HepG2 (cell line): ENCODE data around the gene POLRMT. TPM values are rescaled to one million over a fixed set of nuclear protein-coding genes. Genes with fewer than 3 reads are reported as not detected.
A peak's percentile ranks its signal among the peaks of the same experiment; 100 is the strongest.
"Not testable (repeated sequence)": the region's sequence is repeated elsewhere in the genome, so short reads cannot be mapped to it uniquely, and the experiment has no call there.

ENCODE experiments used
- ATAC-seq: fragments of 200-7000 bp; cut with Tn5 transposase; 3 replicates; pipeline ENCODE4 v1.9.1; 2020; ENCODE audit warnings: mild to moderate bottlenecking, moderate library complexity
- BruUV-seq: library from RNA; stranded (reverse); fragments of 400-500 nt; replicated peaks from 2 replicates; lab custom pipeline; 2021; lab: Mats Ljungman, UMichigan
- CTCF ChIA-PET: fragments of 300-600 bp; formaldehyde crosslinking; extraction: SDS; loops from one replicate; lab custom pipeline; 2021; ENCODE audit warnings: low total read pairs, inconsistent platforms, low intra/inter-chr PET ratio; lab: Yijun Ruan, JAX
- POLR2A ChIA-PET: fragments of 350-600 bp; sonication (Branson Sonifier 250); formaldehyde crosslinking; loops from one replicate; lab custom pipeline; 2020; ENCODE audit warnings: antibody characterized with exemption, inconsistent platforms; lab: Yijun Ruan, JAX
- DNase-seq: peaks from one replicate; pipeline ENCODE4 v3.0.0-alpha.2; 2015; ENCODE audit warnings: low spot score
- FAIRE-seq: peaks from 3 replicates; lab custom pipeline; 2011; peaks lifted over from hg19 to GRCh38; lab: Jason Lieb, UNC
- H2AFZ ChIP-seq: one replicate; pipeline ENCODE4 v1.6.1; 2011; ENCODE audit warnings: low read length, inconsistent platforms
- H3K27ac ChIP-seq: fragments of 300-600 bp; 3 replicates; pipeline ENCODE4 v1.8.0; 2011; ENCODE audit warnings: mixed run types, mild to moderate bottlenecking, mixed read lengths, low read length, inconsistent platforms; ENCODE audit not compliant: insufficient read depth; ENCODE audit errors: extremely low read length
- H3K27me3 ChIP-seq, 2 experiments: fragments of 200-600 bp in 1 of 2; 2 replicates in 1 of 2; 3 replicates in 1 of 2; pipeline versions ENCODE4 v1.6.0 to v1.8.0; 2011; ENCODE audit warnings: low read length in 2 of 2, mild to moderate bottlenecking in 2 of 2, moderate library complexity in 2 of 2, inconsistent platforms in 1 of 2; ENCODE audit not compliant: insufficient read depth in 2 of 2, control insufficient read depth in 1 of 2
- H3K36me3 ChIP-seq, 2 experiments: fragments of 200-600 bp in 1 of 2; replicated peaks in 1 of 2; 2 replicates in 1 of 2; 3 replicates in 1 of 2; pipeline versions ENCODE4 v1.5.1 to v1.8.0; 2011; ENCODE audit warnings: low read length in 2 of 2, inconsistent platforms in 1 of 2; ENCODE audit not compliant: insufficient read depth in 2 of 2, control insufficient read depth in 1 of 2
- H3K4me1 ChIP-seq: 2 replicates; pipeline ENCODE4 v1.5.1; 2012; ENCODE audit warnings: low read length, inconsistent platforms; ENCODE audit not compliant: insufficient read depth
- H3K4me2 ChIP-seq: 2 replicates; pipeline ENCODE4 v1.6.0; 2011; ENCODE audit warnings: low read depth, low read length, inconsistent platforms
- H3K4me3 ChIP-seq, 3 experiments: fragments of 200-600 bp in 1 of 3; sonication (generic), shearing (Covaris generic) in 1 of 3; replicated peaks in 1 of 3; 2 replicates each; pipeline ENCODE4 v1.5.1; 2011 to 2016; ENCODE audit warnings: low read length in 3 of 3, inconsistent platforms in 2 of 3, low read depth in 2 of 3, mild to moderate bottlenecking in 2 of 3, control low read depth in 1 of 3, mixed read lengths in 1 of 3; ENCODE audit not compliant: insufficient read depth in 1 of 3
- H3K79me2 ChIP-seq: one replicate; pipeline ENCODE4 v1.6.1; 2011; ENCODE audit warnings: low read length, inconsistent platforms; ENCODE audit not compliant: insufficient read depth
- H3K9ac ChIP-seq: 2 replicates; pipeline ENCODE4 v1.6.0; 2011; ENCODE audit warnings: mild to moderate bottlenecking, low read depth, low read length, inconsistent platforms; ENCODE audit not compliant: insufficient read depth
- H3K9me3 ChIP-seq: 2 replicates; pipeline ENCODE4 v1.5.1; 2012; ENCODE audit warnings: mild to moderate bottlenecking, low read length
- H4K20me1 ChIP-seq: 2 replicates; pipeline ENCODE4 v1.6.0; 2011; ENCODE audit warnings: inconsistent platforms, mild to moderate bottlenecking, low read length, moderate library complexity; ENCODE audit not compliant: insufficient read depth
- CTCF ChIP-seq: sonication (generic); formaldehyde crosslinking; IDR thresholded peaks from 2 replicates; pipeline ENCODE4 v1.5.0; 2020; ENCODE audit warnings: mild to moderate bottlenecking, missing genetic modification reagents, moderate library complexity
- HNRNPL ChIP-seq: fragments of 200-400 bp; formaldehyde crosslinking; IDR thresholded peaks from 2 replicates; pipeline ENCODE4 v1.6.1; 2017; ENCODE audit warnings: mild to moderate bottlenecking, low read depth, low read length
- ZBTB33 ChIP-seq: sonication (generic); formaldehyde crosslinking; IDR thresholded peaks from 2 replicates; pipeline ENCODE4 v1.4.0; 2020; ENCODE audit warnings: missing genetic modification reagents
- ZNF687 ChIP-seq: sonication (generic); formaldehyde crosslinking; IDR thresholded peaks from 2 replicates; pipeline ENCODE4 v1.5.1; 2020; ENCODE audit warnings: mild to moderate bottlenecking, missing genetic modification reagents, moderate library complexity
- WGBS: methylation state at CpG from one replicate; pipeline ENCODE4 v1.1.6; 2017; ENCODE audit warnings: low lambda C conversion rate; 5-methylcytosine and 5-hydroxymethylcytosine counted together
- in situ Hi-C: cut with HindIII; loops from 2 replicates; pipeline ENCODE4 v1.10.0; 2017; ENCODE audit warnings: low pct_unique_long_range_greater_than_20kb; ENCODE audit not compliant: extremely low pct_ligation_motif_present
- intact Hi-C: fragments of 100-400 bp; cut with micrococcal nuclease; formaldehyde crosslinking; loops from one replicate; pipeline ENCODE4 v1.10.0; 2022; ENCODE audit not compliant: unreplicated experiment
- polyA plus RNA-seq, 8 experiments: library from polyadenylated mRNA; depleted of rRNA in 3 of 8; stranded (reverse) in 7 of 8; unstranded in 1 of 8; fragments of >200 nt; fragmentation: Illumina TruSeq in 4 of 8; extraction: Trizol in 4 of 8; gene quantifications; 2 replicates each; pipeline versions ENCODE4 v1.2.1 to v1.2.3, GENCODE V29; 2011 to 2016; ENCODE audit warnings: low read depth in 4 of 8, missing spikeins in 1 of 8, mixed read lengths in 1 of 8; ENCODE audit not compliant: insufficient read depth in 1 of 8
- total RNA-seq, 5 experiments: library from RNA; depleted of rRNA; stranded (reverse); fragments of >200 nt; fragmentation: Illumina TruSeq; extraction: Trizol; gene quantifications; 2 replicates each; pipeline ENCODE4 v1.2.3, GENCODE V29; 2016; ENCODE audit warnings: low read depth in 1 of 5

Gene POLRMT
- total and polyA plus RNA-seq, 2 of the 13 experiments (the other 11 are each of a cell fraction or from before 2014, with no cell fraction given), result 78.0 to 101 TPM

- ATAC-seq, DNase-seq, H3K27me3 ChIP-seq, in situ Hi-C loops, H3K9ac ChIP-seq, H3K27ac ChIP-seq: not testable (repeated sequence)
- WGBS, result 95% methylated on average over 4 of the region's 25 CpGs
- TF ChIP-seq ZBTB33 (CRISPR knock-in tag) (peak; percentile 80), ZNF687 (CRISPR knock-in tag) (peak; percentile 44; the same call in 1 of the 2 replicates), HNRNPL (0 out of 2 replicates have a peak, but pooled peaks have one; percentile 38), CTCF (CRISPR knock-in tag) (peak; percentile 18; the same call in 1 of the 2 replicates)
- TF ChIP-seq, all 625 proteins: peak for 4; not testable (repeated sequence) for 621
- peaks cover 30% of the 10 kb centered on the region for H3K79me2 ChIP-seq
- intact Hi-C loops, H2AFZ ChIP-seq, POLR2A ChIA-PET, CTCF ChIA-PET, FAIRE-seq, H3K4me2 ChIP-seq, H4K20me1 ChIP-seq, BruUV-seq, H3K9me3 ChIP-seq, H3K4me3 ChIP-seq: not testable (repeated sequence)
- peaks cover 6 to 28% of the 10 kb centered on the region in 2 experiments; a peak in 4 of 5 replicates for H3K36me3 ChIP-seq
- H3K4me1 ChIP-seq, result peaks cover 33% of the 10 kb centered on the region
Measured at GRCh38 chr19:629515-629914, 3.8 kb downstream of the POLRMT start.
